HepG2 (cell line): Measurements from ENCODE around the gene CSNK2A1. TPM values are rescaled to one million over a fixed set of nuclear protein-coding genes. Genes with fewer than 3 reads are reported as not detected.
A peak's percentile ranks its signal among the peaks of the same experiment; 100 is the strongest.

Source experiments
- AKNA ChIP-seq: sonication (generic); formaldehyde crosslinking; IDR thresholded peaks from 2 replicates; pipeline ENCODE4 v1.4.0; 2020; ENCODE audit warnings: missing genetic modification reagents, borderline replicate concordance
- HDAC2 ChIP-seq: sonication (generic); formaldehyde crosslinking; IDR thresholded peaks from 2 replicates; pipeline ENCODE4 v1.4.0; 2020; ENCODE audit warnings: missing genetic modification reagents
- HOXA5 ChIP-seq: sonication (generic); formaldehyde crosslinking; IDR thresholded peaks from 2 replicates; pipeline ENCODE4 v1.4.0; 2020; ENCODE audit warnings: missing genetic modification reagents
- IRX3 ChIP-seq: sonication (generic); formaldehyde crosslinking; IDR thresholded peaks from 2 replicates; pipeline ENCODE4 v1.8.1; 2023; ENCODE audit warnings: mild to moderate bottlenecking, low read depth, missing genetic modification reagents, borderline replicate concordance
- NFE2L1 ChIP-seq: sonication (generic); formaldehyde crosslinking; IDR thresholded peaks from 2 replicates; pipeline ENCODE4 v1.4.0; 2020; ENCODE audit warnings: missing genetic modification reagents, mild to moderate bottlenecking, borderline replicate concordance
- NFIB ChIP-seq: sonication (generic); formaldehyde crosslinking; IDR thresholded peaks from 2 replicates; pipeline ENCODE4 v1.9.0; 2021; ENCODE audit warnings: missing genetic modification reagents, mild to moderate bottlenecking, borderline replicate concordance
- NKX3-1 ChIP-seq: sonication (generic); formaldehyde crosslinking; IDR thresholded peaks from 2 replicates; pipeline ENCODE4 v1.5.0; 2020; ENCODE audit warnings: missing genetic modification reagents
- RERE ChIP-seq: IDR thresholded peaks from 2 replicates; pipeline ENCODE4 v1.6.1; 2016; ENCODE audit warnings: low read depth, missing genetic modification reagents, missing compliant biosample characterization
- STAT5B ChIP-seq: sonication (generic); formaldehyde crosslinking; IDR thresholded peaks from 2 replicates; pipeline ENCODE4 v1.4.0; 2020; ENCODE audit warnings: missing genetic modification reagents
- TBP ChIP-seq: sonication (generic); formaldehyde crosslinking; IDR thresholded peaks from 2 replicates; pipeline ENCODE4 v1.5.0; 2020; ENCODE audit warnings: missing genetic modification reagents
- ZIK1 ChIP-seq: sonication (generic); formaldehyde crosslinking; IDR thresholded peaks from 2 replicates; pipeline ENCODE4 v1.5.0; 2020; ENCODE audit warnings: mild to moderate bottlenecking, low read depth, missing genetic modification reagents, borderline replicate concordance
- ZNF180 ChIP-seq: sonication (generic); formaldehyde crosslinking; IDR thresholded peaks from 2 replicates; pipeline ENCODE4 v1.4.0; 2020; ENCODE audit warnings: low read depth, missing genetic modification reagents, borderline replicate concordance
- ZNF501 ChIP-seq: sonication (generic); formaldehyde crosslinking; IDR thresholded peaks from 2 replicates; pipeline ENCODE4 v1.5.1; 2020; ENCODE audit warnings: mild to moderate bottlenecking, moderate library complexity, missing genetic modification reagents
- polyA plus RNA-seq, 8 experiments: library from polyadenylated mRNA; depleted of rRNA in 3 of 8; stranded (reverse) in 7 of 8; unstranded in 1 of 8; fragments of >200 nt; fragmentation: Illumina TruSeq in 4 of 8; extraction: Trizol in 4 of 8; gene quantifications; 2 replicates each; pipeline versions ENCODE4 v1.2.1 to v1.2.3, GENCODE V29; 2011 to 2016; ENCODE audit warnings: low read depth in 4 of 8, missing spikeins in 1 of 8, mixed read lengths in 1 of 8; ENCODE audit not compliant: insufficient read depth in 1 of 8
- total RNA-seq, 5 experiments: library from RNA; depleted of rRNA; stranded (reverse); fragments of >200 nt; fragmentation: Illumina TruSeq; extraction: Trizol; gene quantifications; 2 replicates each; pipeline ENCODE4 v1.2.3, GENCODE V29; 2016; ENCODE audit warnings: low read depth in 1 of 5

CSNK2A1 gene
- total and polyA plus RNA-seq, 2 of the 13 experiments (the other 11 are each of a cell fraction or from before 2014, with no cell fraction given): 153 to 231 TPM

- no peak for TF ChIP-seq AKNA (CRISPR knock-in tag)
- peak; percentile 5 for TF ChIP-seq NKX3-1
- TF ChIP-seq HOXA5: peak; percentile 77; the same call in 1 of the 2 replicates
- no peak for TF ChIP-seq NFIB (CRISPR knock-in tag)
- TF ChIP-seq ZNF180 (CRISPR knock-in tag): no peak; the same call in 1 of the 2 replicates
- TF ChIP-seq HDAC2 (CRISPR knock-in tag): peak; percentile 83
- TF ChIP-seq IRX3 (CRISPR knock-in tag): peak; percentile 70; the same call in 1 of the 2 replicates
- TF ChIP-seq NFE2L1 (CRISPR knock-in tag): 0 out of 2 replicates have a peak, but pooled peaks have one; percentile 67
- 0 out of 2 replicates have a peak, but pooled peaks have one; percentile 24 for TF ChIP-seq ZIK1
- no peak; the same call in 1 of the 2 replicates for TF ChIP-seq STAT5B
- TF ChIP-seq TBP (CRISPR knock-in tag): peak; percentile 18; the same call in 1 of the 2 replicates
- no peak; the same call in 1 of the 2 replicates for TF ChIP-seq RERE
- TF ChIP-seq ZNF501 (CRISPR knock-in tag): peak; percentile 86
These were observed at the start of gene CSNK2A1 (continued) for GRCh38 chr20:543369-544152.
